ENCODE data around the gene BEND3.
A peak's percentile ranks its signal among the peaks of the same experiment; 100 is the strongest.

The BEND3 gene

DNA sequence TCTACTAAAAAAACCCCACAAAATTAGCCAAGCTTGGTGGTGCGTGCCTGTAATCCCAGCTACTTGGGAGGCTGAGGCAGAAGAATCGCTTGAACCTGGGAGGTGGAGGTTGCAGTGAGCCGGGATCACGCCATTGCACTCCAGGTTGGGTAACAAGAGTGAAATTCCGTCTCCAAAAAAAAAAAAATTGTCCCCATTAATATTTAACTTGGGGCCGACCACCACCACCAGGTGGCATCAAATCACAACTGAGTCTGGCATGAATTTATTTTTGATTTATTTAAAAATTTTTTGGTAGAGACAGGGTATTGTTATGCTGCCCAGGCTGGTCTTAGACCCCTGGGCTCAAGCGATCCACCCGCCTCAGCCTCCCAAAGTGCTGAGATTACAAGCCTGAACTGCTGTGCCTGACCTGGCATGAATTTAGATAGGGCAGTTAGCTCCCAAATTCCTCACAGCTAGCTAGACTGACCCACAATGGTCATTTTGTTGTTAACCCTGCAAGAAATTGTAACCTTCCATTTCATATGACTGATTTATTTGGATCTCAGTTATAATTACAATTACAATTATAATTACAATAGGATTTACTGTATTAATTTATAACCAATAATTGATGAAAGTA is 17.1 kb upstream of the BEND3 start:
- H3K27me3 Mint-ChIP-seq (ENCODE audit: low read depth, poor library complexity): peaks cover 6% of the 10 kb centered on the region
- H3K9me3 Mint-ChIP-seq: peaks cover 3% of the 10 kb centered on the region
- no peak overlapping the region for H3K27ac Mint-ChIP-seq
- no peaks in the 10 kb centered on the region for H3K36me3 Mint-ChIP-seq (ENCODE audit: low read depth)
- H3K4me1 Mint-ChIP-seq: peaks cover 18% of the 10 kb centered on the region
- H3K4me3 Mint-ChIP-seq: no peak overlapping the region
- DNase-seq: peak; percentile 32
- TF ChIP-seq, protein P1, sequence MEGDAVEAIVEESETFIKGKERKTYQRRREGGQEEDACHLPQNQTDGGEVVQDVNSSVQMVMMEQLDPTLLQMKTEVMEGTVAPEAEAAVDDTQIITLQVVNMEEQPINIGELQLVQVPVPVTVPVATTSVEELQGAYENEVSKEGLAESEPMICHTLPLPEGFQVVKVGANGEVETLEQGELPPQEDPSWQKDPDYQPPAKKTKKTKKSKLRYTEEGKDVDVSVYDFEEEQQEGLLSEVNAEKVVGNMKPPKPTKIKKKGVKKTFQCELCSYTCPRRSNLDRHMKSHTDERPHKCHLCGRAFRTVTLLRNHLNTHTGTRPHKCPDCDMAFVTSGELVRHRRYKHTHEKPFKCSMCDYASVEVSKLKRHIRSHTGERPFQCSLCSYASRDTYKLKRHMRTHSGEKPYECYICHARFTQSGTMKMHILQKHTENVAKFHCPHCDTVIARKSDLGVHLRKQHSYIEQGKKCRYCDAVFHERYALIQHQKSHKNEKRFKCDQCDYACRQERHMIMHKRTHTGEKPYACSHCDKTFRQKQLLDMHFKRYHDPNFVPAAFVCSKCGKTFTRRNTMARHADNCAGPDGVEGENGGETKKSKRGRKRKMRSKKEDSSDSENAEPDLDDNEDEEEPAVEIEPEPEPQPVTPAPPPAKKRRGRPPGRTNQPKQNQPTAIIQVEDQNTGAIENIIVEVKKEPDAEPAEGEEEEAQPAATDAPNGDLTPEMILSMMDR (IDR thresholded peaks at IDR 0.05): peak; percentile 49

DNA sequence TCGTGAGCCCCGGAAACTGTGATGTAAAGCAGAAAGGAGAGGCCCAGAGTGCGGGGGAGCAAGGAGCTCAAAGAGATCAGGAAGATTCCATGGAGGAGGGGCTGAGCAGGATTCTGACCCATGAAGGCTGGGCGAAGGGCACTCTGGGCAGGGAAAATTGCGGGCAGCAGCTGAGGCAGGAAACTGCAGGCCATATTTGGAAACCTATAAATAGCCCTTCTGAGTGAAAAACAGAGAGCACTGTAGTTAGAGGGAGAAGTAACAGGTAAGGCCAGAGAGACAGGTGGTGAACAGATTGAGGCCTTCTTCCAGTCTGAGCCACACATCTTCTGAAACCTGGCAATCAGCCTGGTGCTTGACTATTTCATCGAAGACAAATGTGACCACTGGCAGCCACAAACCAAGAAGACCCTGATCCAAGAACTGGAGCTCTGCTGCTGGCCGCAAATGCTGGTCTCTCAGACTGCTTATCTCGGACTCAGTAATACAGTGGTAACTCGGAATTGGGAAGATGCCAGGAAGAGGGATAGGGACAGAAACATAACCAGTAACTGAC is 14.1 kb upstream of the BEND3 start:
- no peaks in the 10 kb centered on the region for H3K27me3 Mint-ChIP-seq (ENCODE audit: low read depth, poor library complexity)
- no peaks in the 10 kb centered on the region for H3K9me3 Mint-ChIP-seq
- no peak overlapping the region for H3K27ac Mint-ChIP-seq
- peaks cover 23% of the 10 kb centered on the region for H3K4me1 Mint-ChIP-seq
- TF ChIP-seq, protein P1 (IDR thresholded peaks at IDR 0.05): no peak
- H3K36me3 Mint-ChIP-seq (ENCODE audit: low read depth): no peaks in the 10 kb centered on the region
- H3K4me3 Mint-ChIP-seq: no peak overlapping the region
- DNase-seq: no peak

DNA sequence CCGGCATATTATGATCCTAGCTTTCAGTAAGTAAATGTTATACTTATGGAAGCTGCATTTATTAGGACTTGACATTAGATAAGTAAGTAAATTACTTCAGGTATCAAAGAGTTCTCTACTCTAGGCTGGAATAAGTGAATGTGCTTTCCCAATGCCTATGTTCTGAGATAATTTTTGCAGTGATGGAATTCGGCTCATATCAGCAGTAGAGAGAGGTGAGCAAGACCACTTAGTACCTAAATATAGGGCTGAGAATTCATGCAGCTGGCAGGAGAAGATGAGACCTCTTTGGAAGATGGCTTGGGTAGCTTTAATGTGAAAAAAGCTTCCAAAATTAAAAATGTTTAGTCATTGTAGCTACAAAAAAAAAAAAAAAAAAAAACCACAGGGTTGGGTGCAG is 13.3 kb upstream of the BEND3 start:
- no peak overlapping the region for H3K4me3 Mint-ChIP-seq
- H3K4me1 Mint-ChIP-seq: peaks cover 23% of the 10 kb centered on the region
- TF ChIP-seq, protein P1 (IDR thresholded peaks at IDR 0.05): no peak
- no peaks in the 10 kb centered on the region for H3K27me3 Mint-ChIP-seq (ENCODE audit: low read depth, poor library complexity)
- H3K36me3 Mint-ChIP-seq (ENCODE audit: low read depth): no peaks in the 10 kb centered on the region
- H3K27ac Mint-ChIP-seq: no peak overlapping the region
- no peaks in the 10 kb centered on the region for H3K9me3 Mint-ChIP-seq
- no peak for DNase-seq

DNA sequence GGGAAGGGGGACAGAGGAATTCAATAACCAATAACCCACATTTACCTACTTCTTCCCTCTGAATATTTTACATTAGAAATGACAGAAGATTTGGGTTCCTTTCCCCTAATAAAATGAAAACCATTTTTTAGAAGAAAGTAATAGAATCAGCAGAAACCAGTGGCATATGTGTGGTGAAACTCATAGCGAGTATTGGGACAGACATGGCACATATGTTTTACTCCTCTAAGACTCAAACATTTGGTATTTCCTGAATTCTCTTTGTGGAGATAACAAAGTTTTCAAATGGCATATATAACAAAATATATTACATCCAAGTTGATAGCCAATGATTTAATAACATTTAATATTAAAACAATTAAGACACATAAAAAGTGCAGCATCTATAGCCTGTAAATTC is 12.9 kb upstream of the BEND3 start:
- TF ChIP-seq, protein P1 (IDR thresholded peaks at IDR 0.05): no peak

DNA sequence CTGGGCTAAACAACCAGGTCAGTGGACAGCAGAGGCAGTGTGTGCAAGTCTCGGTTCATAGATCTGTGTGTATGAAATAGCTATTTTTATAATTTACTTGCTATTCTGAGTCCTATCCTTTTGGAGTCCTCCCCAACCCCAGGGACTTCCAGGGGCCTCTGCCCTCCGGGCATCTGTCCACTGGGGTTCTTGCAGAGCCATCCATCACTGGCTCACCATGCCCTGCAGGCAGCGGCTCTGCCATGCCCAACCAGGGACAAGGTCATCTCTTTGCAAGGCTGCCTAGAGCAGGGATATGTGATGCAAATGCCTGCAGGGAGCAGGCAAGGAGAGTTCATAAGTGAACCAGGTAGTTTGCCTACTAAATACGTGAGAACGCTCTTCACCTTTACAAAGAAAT is 10.5 kb upstream of the BEND3 start:
- Mint-ChIP-seq H3K27ac (no peak overlapping the region), H3K4me1 (peaks cover 33% of the 10 kb centered on the region), H3K36me3 (ENCODE audit: low read depth) (no peaks in the 10 kb centered on the region), H3K9me3 (no peaks in the 10 kb centered on the region), H3K4me3 (no peak overlapping the region), H3K27me3 (ENCODE audit: low read depth, poor library complexity) (no peaks in the 10 kb centered on the region)
- no peak for DNase-seq
- TF ChIP-seq, protein P1 (IDR thresholded peaks at IDR 0.05): no peak

More for the DNA sequence above, 12.9 kb upstream of the BEND3 start:
- Mint-ChIP-seq H3K4me3 (no peak overlapping the region), H3K9me3 (no peaks in the 10 kb centered on the region), H3K27me3 (ENCODE audit: low read depth, poor library complexity) (no peaks in the 10 kb centered on the region), H3K36me3 (ENCODE audit: low read depth) (no peaks in the 10 kb centered on the region), H3K4me1 (peaks cover 23% of the 10 kb centered on the region), H3K27ac (no peak overlapping the region)
- DNase-seq: no peak

DNA sequence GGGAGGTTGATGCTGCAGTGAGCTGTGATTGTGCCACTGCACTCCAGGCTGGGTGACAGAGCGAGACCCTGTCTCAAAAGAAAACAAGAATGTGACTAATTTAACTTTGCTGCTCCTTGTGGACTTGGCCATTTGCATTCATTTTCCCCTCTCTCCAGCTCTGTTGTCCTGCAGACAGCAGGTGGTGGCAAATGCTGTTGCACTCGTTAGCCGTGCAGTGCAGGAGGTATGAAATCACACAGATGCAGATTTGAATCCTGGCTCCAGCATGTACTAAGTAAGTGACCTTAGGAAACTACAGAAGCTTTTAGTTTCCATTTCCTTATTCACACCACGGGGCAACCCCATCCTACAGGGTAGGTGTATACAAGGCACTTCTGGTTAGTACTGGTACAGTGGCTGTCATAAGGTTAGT is 9.6 kb upstream of the BEND3 start:
- peaks cover 33% of the 10 kb centered on the region for H3K4me1 Mint-ChIP-seq
- DNase-seq: no peak
- no peaks in the 10 kb centered on the region for H3K36me3 Mint-ChIP-seq (ENCODE audit: low read depth)
- no peaks in the 10 kb centered on the region for H3K9me3 Mint-ChIP-seq
- peak overlapping the region; percentile 67 for H3K27ac Mint-ChIP-seq
- H3K4me3 Mint-ChIP-seq: no peak overlapping the region
- H3K27me3 Mint-ChIP-seq (ENCODE audit: low read depth, poor library complexity): no peaks in the 10 kb centered on the region
- TF ChIP-seq, protein P1 (IDR thresholded peaks at IDR 0.05): no peak
